HepG2 (cell line): ENCODE data around the gene MAP1B. TPM values are rescaled to one million over a fixed set of nuclear protein-coding genes. Genes with fewer than 3 reads are reported as not detected.

Experiments used
- ATAC-seq: fragments of 200-7000 bp; cut with Tn5 transposase; 3 replicates; pipeline ENCODE4 v1.9.1; 2020; ENCODE audit warnings: mild to moderate bottlenecking, moderate library complexity
- BruUV-seq: library from RNA; stranded (reverse); fragments of 400-500 nt; replicated peaks from 2 replicates; lab custom pipeline; 2021; lab: Mats Ljungman, UMichigan
- CTCF ChIA-PET: fragments of 300-600 bp; formaldehyde crosslinking; extraction: SDS; loops from one replicate; lab custom pipeline; 2021; ENCODE audit warnings: low total read pairs, inconsistent platforms, low intra/inter-chr PET ratio; lab: Yijun Ruan, JAX
- POLR2A ChIA-PET: fragments of 350-600 bp; sonication (Branson Sonifier 250); formaldehyde crosslinking; loops from one replicate; lab custom pipeline; 2020; ENCODE audit warnings: antibody characterized with exemption, inconsistent platforms; lab: Yijun Ruan, JAX
- DNase-seq: peaks from one replicate; pipeline ENCODE4 v3.0.0-alpha.2; 2015; ENCODE audit warnings: low spot score
- FAIRE-seq: peaks from 3 replicates; lab custom pipeline; 2011; peaks lifted over from hg19 to GRCh38; lab: Jason Lieb, UNC
- H2AFZ ChIP-seq: one replicate; pipeline ENCODE4 v1.6.1; 2011; ENCODE audit warnings: low read length, inconsistent platforms
- H3K27ac ChIP-seq: fragments of 300-600 bp; 3 replicates; pipeline ENCODE4 v1.8.0; 2011; ENCODE audit warnings: mixed run types, mild to moderate bottlenecking, mixed read lengths, low read length, inconsistent platforms; ENCODE audit not compliant: insufficient read depth; ENCODE audit errors: extremely low read length
- H3K27me3 ChIP-seq, 2 experiments: fragments of 200-600 bp in 1 of 2; 2 replicates in 1 of 2; 3 replicates in 1 of 2; pipeline versions ENCODE4 v1.6.0 to v1.8.0; 2011; ENCODE audit warnings: low read length in 2 of 2, mild to moderate bottlenecking in 2 of 2, moderate library complexity in 2 of 2, inconsistent platforms in 1 of 2; ENCODE audit not compliant: insufficient read depth in 2 of 2, control insufficient read depth in 1 of 2
- H3K36me3 ChIP-seq, 2 experiments: fragments of 200-600 bp in 1 of 2; replicated peaks in 1 of 2; 2 replicates in 1 of 2; 3 replicates in 1 of 2; pipeline versions ENCODE4 v1.5.1 to v1.8.0; 2011; ENCODE audit warnings: low read length in 2 of 2, inconsistent platforms in 1 of 2; ENCODE audit not compliant: insufficient read depth in 2 of 2, control insufficient read depth in 1 of 2
- H3K4me1 ChIP-seq: 2 replicates; pipeline ENCODE4 v1.5.1; 2012; ENCODE audit warnings: low read length, inconsistent platforms; ENCODE audit not compliant: insufficient read depth
- H3K4me2 ChIP-seq: 2 replicates; pipeline ENCODE4 v1.6.0; 2011; ENCODE audit warnings: low read depth, low read length, inconsistent platforms
- H3K4me3 ChIP-seq, 3 experiments: fragments of 200-600 bp in 1 of 3; sonication (generic), shearing (Covaris generic) in 1 of 3; replicated peaks in 1 of 3; 2 replicates each; pipeline ENCODE4 v1.5.1; 2011 to 2016; ENCODE audit warnings: low read length in 3 of 3, inconsistent platforms in 2 of 3, low read depth in 2 of 3, mild to moderate bottlenecking in 2 of 3, control low read depth in 1 of 3, mixed read lengths in 1 of 3; ENCODE audit not compliant: insufficient read depth in 1 of 3
- H3K79me2 ChIP-seq: one replicate; pipeline ENCODE4 v1.6.1; 2011; ENCODE audit warnings: low read length, inconsistent platforms; ENCODE audit not compliant: insufficient read depth
- H3K9ac ChIP-seq: 2 replicates; pipeline ENCODE4 v1.6.0; 2011; ENCODE audit warnings: mild to moderate bottlenecking, low read depth, low read length, inconsistent platforms; ENCODE audit not compliant: insufficient read depth
- H3K9me3 ChIP-seq: 2 replicates; pipeline ENCODE4 v1.5.1; 2012; ENCODE audit warnings: mild to moderate bottlenecking, low read length
- H4K20me1 ChIP-seq: 2 replicates; pipeline ENCODE4 v1.6.0; 2011; ENCODE audit warnings: inconsistent platforms, mild to moderate bottlenecking, low read length, moderate library complexity; ENCODE audit not compliant: insufficient read depth
- ATF6 ChIP-seq: sonication (generic); formaldehyde crosslinking; conservative IDR thresholded peaks from 2 replicates; pipeline ENCODE4 v1.4.0; 2020; ENCODE audit warnings: missing genetic modification reagents
- GABPB1 ChIP-seq: IDR thresholded peaks from 2 replicates; pipeline ENCODE4 v1.6.1; 2016; ENCODE audit warnings: mild to moderate bottlenecking, missing genetic modification reagents, moderate library complexity, missing compliant biosample characterization
- MED8 ChIP-seq: sonication (generic); formaldehyde crosslinking; IDR thresholded peaks from 2 replicates; pipeline ENCODE4 v1.8.1; 2023; ENCODE audit warnings: mild to moderate bottlenecking, missing genetic modification reagents; ENCODE audit not compliant: insufficient replicate concordance
- MEIS2 ChIP-seq: sonication (generic); formaldehyde crosslinking; IDR thresholded peaks from 2 replicates; pipeline ENCODE4 v1.9.0; 2021; ENCODE audit warnings: mild to moderate bottlenecking, missing genetic modification reagents
- PREB ChIP-seq: sonication (generic); formaldehyde crosslinking; IDR thresholded peaks from 2 replicates; pipeline ENCODE4 v1.4.0; 2020; ENCODE audit warnings: missing genetic modification reagents
- SALL1 ChIP-seq: sonication (generic); formaldehyde crosslinking; IDR thresholded peaks from 2 replicates; pipeline ENCODE4 v1.8.0; 2022; ENCODE audit warnings: mild to moderate bottlenecking, missing genetic modification reagents
- SSRP1 ChIP-seq: IDR thresholded peaks from 2 replicates; pipeline ENCODE4 v1.6.1; 2016; ENCODE audit warnings: control low read depth
- U2AF2 ChIP-seq: fragments of 200-400 bp; formaldehyde crosslinking; IDR thresholded peaks from 2 replicates; pipeline ENCODE4 v1.6.1; 2017; ENCODE audit warnings: low read depth, mild to moderate bottlenecking, low read length
- ZUFSP ChIP-seq: sonication (generic); formaldehyde crosslinking; IDR thresholded peaks from 2 replicates; pipeline ENCODE4 v1.9.0; 2021; ENCODE audit warnings: missing genetic modification reagents, mild to moderate bottlenecking, borderline replicate concordance
- WGBS: methylation state at CpG from one replicate; pipeline ENCODE4 v1.1.6; 2017; ENCODE audit warnings: low lambda C conversion rate; 5-methylcytosine and 5-hydroxymethylcytosine counted together
- in situ Hi-C: cut with HindIII; loops from 2 replicates; pipeline ENCODE4 v1.10.0; 2017; ENCODE audit warnings: low pct_unique_long_range_greater_than_20kb; ENCODE audit not compliant: extremely low pct_ligation_motif_present
- intact Hi-C: fragments of 100-400 bp; cut with micrococcal nuclease; formaldehyde crosslinking; loops from one replicate; pipeline ENCODE4 v1.10.0; 2022; ENCODE audit not compliant: unreplicated experiment
- polyA plus RNA-seq, 8 experiments: library from polyadenylated mRNA; depleted of rRNA in 3 of 8; stranded (reverse) in 7 of 8; unstranded in 1 of 8; fragments of >200 nt; fragmentation: Illumina TruSeq in 4 of 8; extraction: Trizol in 4 of 8; gene quantifications; 2 replicates each; pipeline versions ENCODE4 v1.2.1 to v1.2.3, GENCODE V29; 2011 to 2016; ENCODE audit warnings: low read depth in 4 of 8, missing spikeins in 1 of 8, mixed read lengths in 1 of 8; ENCODE audit not compliant: insufficient read depth in 1 of 8
- total RNA-seq, 5 experiments: library from RNA; depleted of rRNA; stranded (reverse); fragments of >200 nt; fragmentation: Illumina TruSeq; extraction: Trizol; gene quantifications; 2 replicates each; pipeline ENCODE4 v1.2.3, GENCODE V29; 2016; ENCODE audit warnings: low read depth in 1 of 5
- TF ChIP-seq, protein P1 (sequence below): sonication (generic); formaldehyde crosslinking; IDR thresholded peaks from 2 replicates; pipeline ENCODE4 v1.4.0; 2020; ENCODE audit warnings: missing genetic modification reagents, borderline replicate concordance

The MAP1B gene
- total and polyA plus RNA-seq, 2 of the 13 experiments (the other 11 are each of a cell fraction or from before 2014, with no cell fraction given) = 3.3 to 6.2 TPM

GRCh38 chr5:72171667-72172066 is 64.4 kb downstream of the MAP1B start:
- H4K20me1 ChIP-seq = no peaks in the 10 kb centered on the region
- H3K4me3 ChIP-seq = no peak overlapping the region
- no peaks in the 10 kb centered on the region for H3K9me3 ChIP-seq
- in situ Hi-C loops (no loop called here), intact Hi-C loops (no loop called here)
- no peaks in the 10 kb centered on the region for H3K27me3 ChIP-seq
- ATAC-seq (no peak), FAIRE-seq (no peak), DNase-seq (no peak)
- no peaks in the 10 kb centered on the region for H3K79me2 ChIP-seq
- no peaks in the 10 kb centered on the region for H3K36me3 ChIP-seq
- H3K27ac ChIP-seq = no peak overlapping the region
- ChIA-PET POLR2A (no interaction called here), CTCF (no interaction called here)
- WGBS = 92% methylated on average over 6 of the region's 6 CpGs
- H3K4me2 ChIP-seq = no peak overlapping the region
- no peak overlapping the region for H2AFZ ChIP-seq
- no peak overlapping the region for H3K9ac ChIP-seq
- BruUV-seq = no TSS peak
- no peaks in the 10 kb centered on the region for H3K4me1 ChIP-seq
- TF ChIP-seq, protein P1, sequence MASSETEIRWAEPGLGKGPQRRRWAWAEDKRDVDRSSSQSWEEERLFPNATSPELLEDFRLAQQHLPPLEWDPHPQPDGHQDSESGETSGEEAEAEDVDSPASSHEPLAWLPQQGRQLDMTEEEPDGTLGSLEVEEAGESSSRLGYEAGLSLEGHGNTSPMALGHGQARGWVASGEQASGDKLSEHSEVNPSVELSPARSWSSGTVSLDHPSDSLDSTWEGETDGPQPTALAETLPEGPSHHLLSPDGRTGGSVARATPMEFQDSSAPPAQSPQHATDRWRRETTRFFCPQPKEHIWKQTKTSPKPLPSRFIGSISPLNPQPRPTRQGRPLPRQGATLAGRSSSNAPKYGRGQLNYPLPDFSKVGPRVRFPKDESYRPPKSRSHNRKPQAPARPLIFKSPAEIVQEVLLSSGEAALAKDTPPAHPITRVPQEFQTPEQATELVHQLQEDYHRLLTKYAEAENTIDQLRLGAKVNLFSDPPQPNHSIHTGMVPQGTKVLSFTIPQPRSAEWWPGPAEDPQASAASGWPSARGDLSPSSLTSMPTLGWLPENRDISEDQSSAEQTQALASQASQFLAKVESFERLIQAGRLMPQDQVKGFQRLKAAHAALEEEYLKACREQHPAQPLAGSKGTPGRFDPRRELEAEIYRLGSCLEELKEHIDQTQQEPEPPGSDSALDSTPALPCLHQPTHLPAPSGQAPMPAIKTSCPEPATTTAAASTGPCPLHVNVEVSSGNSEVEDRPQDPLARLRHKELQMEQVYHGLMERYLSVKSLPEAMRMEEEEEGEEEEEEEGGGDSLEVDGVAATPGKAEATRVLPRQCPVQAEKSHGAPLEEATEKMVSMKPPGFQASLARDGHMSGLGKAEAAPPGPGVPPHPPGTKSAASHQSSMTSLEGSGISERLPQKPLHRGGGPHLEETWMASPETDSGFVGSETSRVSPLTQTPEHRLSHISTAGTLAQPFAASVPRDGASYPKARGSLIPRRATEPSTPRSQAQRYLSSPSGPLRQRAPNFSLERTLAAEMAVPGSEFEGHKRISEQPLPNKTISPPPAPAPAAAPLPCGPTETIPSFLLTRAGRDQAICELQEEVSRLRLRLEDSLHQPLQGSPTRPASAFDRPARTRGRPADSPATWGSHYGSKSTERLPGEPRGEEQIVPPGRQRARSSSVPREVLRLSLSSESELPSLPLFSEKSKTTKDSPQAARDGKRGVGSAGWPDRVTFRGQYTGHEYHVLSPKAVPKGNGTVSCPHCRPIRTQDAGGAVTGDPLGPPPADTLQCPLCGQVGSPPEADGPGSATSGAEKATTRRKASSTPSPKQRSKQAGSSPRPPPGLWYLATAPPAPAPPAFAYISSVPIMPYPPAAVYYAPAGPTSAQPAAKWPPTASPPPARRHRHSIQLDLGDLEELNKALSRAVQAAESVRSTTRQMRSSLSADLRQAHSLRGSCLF = no peak
- no peak for TF ChIP-seq MED8 (CRISPR knock-in tag)
- no peak for TF ChIP-seq GABPB1 (CRISPR knock-in tag)
- no peak for TF ChIP-seq ZUFSP (CRISPR knock-in tag)
- TF ChIP-seq PREB (CRISPR knock-in tag) = no peak
- no peak for TF ChIP-seq SALL1 (CRISPR knock-in tag)
- no peak for TF ChIP-seq U2AF2
- TF ChIP-seq MEIS2 = no peak
- TF ChIP-seq SSRP1 (CRISPR knock-in tag) = no peak
- TF ChIP-seq ATF6 = no peak
